Upper lobe of left lung (tissue), 4 donors: Measurements from ENCODE around the gene SCFD2.

ENCODE experiments used
- CTCF ChIP-seq, 6 experiments: fragments of 450-650 bp in 4 of 6; fragments of 200-600 bp in 2 of 6; sonication (generic) in 2 of 6; IDR thresholded peaks; one replicate each; pipeline ENCODE4 v1.5.1; 2016 to 2019; ENCODE audit warnings: antibody characterized with exemption in 6 of 6
- EP300 ChIP-seq, 4 donors: sonication (generic); formaldehyde crosslinking; IDR thresholded peaks; one replicate each; pipeline ENCODE4 v1.5.1; 2017; ENCODE audit warnings: antibody characterized with exemption in 4 of 4, control low read depth in 2 of 4
- POLR2A ChIP-seq, 4 donors: fragments of 450-650 bp; IDR thresholded peaks; one replicate each; pipeline ENCODE4 v1.5.1; 2016 to 2017; ENCODE audit warnings: antibody characterized with exemption in 4 of 4, mild to moderate bottlenecking in 2 of 4
- POLR2AphosphoS5 ChIP-seq, 2 donors: sonication (generic); formaldehyde crosslinking; IDR thresholded peaks; one replicate each; pipeline ENCODE4 v1.5.1; 2017; ENCODE audit warnings: antibody characterized with exemption in 2 of 2

- TF ChIP-seq CTCF (IDR thresholded peaks at IDR 0.05) = peak in 2 of 6 experiments; percentile 18 to 27
- peak; percentile 85 to 97 for TF ChIP-seq POLR2AphosphoS5 (IDR thresholded peaks at IDR 0.05)
- peak in 3 of 4 donors; percentile 67 to 87 (median 78) for TF ChIP-seq POLR2A (IDR thresholded peaks at IDR 0.05)
- TF ChIP-seq EP300 (IDR thresholded peaks at IDR 0.05) = no peak
Observed at GRCh38 chr4:53377319-53378170, 11.7 kb upstream of the SCFD2 start, which contains the start of gene FIP1L1.
